SW 1271 (cell line): ENCODE results near the gene ESPNL.
"Not testable (repeated sequence)": the region's sequence is repeated elsewhere in the genome, so short reads cannot be mapped to it uniquely, and the experiment has no call there.

Source experiments
- DNase-seq, 2 experiments: peaks; one replicate each; lab custom pipeline; 2025; lab: John Stamatoyannopoulos, UW

ESPNL gene, protein sequence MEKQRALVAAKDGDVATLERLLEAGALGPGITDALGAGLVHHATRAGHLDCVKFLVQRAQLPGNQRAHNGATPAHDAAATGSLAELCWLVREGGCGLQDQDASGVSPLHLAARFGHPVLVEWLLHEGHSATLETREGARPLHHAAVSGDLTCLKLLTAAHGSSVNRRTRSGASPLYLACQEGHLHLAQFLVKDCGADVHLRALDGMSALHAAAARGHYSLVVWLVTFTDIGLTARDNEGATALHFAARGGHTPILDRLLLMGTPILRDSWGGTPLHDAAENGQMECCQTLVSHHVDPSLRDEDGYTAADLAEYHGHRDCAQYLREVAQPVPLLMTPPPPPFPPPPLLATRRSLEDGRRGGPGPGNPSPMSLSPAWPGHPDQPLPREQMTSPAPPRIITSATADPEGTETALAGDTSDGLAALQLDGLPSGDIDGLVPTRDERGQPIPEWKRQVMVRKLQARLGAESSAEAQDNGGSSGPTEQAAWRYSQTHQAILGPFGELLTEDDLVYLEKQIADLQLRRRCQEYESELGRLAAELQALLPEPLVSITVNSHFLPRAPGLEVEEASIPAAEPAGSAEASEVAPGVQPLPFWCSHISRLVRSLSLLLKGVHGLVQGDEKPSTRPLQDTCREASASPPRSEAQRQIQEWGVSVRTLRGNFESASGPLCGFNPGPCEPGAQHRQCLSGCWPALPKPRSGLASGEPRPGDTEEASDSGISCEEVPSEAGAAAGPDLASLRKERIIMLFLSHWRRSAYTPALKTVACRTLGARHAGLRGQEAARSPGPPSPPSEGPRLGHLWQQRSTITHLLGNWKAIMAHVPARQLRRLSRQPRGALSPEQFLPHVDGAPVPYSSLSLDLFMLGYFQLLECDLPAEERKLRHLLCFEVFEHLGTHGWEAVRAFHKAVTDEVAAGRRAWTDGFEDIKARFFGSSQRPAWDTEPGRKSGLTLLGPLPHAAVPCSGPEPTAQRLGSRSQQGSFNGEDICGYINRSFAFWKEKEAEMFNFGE

DNA sequence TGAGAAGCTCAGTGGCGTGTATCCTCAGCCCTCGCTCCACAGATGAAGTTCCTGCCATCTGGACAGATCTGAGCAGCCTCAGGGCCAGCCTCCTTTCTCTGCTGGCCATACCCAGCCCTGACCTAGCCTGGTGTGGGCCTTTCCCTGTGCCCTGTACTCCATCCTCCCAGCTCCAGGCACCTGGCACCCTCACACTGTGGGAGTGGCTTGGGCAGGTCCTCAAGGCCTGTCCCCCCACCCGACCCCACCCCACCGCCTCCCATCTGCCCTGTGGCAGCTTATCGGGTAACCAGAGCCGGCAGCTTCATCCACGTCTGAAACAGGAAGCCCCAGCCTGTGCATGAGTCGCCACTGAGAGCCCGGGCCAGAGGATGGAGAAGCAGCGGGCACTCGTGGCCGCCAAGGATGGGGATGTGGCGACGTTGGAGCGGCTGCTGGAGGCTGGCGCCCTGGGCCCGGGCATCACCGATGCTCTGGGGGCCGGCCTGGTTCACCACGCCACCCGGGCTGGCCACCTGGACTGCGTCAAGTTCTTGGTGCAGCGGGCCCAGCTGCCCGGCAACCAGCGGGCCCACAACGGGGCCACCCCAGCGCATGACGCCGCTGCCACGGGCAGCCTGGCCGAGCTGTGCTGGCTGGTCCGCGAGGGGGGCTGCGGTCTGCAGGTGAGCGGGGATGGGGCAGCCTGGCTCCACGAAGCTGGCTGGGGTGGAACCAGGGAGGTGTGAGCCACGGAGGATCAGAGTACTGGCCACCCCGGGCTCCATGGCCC, at the start of gene ESPNL:
Gene ESPNL, plus strand, starts transcription at position 292 of the 772 bp plus-strand sequence. Its CDS starts 80 bp downstream, at position 372.
- no peak for DNase-seq

DNA sequence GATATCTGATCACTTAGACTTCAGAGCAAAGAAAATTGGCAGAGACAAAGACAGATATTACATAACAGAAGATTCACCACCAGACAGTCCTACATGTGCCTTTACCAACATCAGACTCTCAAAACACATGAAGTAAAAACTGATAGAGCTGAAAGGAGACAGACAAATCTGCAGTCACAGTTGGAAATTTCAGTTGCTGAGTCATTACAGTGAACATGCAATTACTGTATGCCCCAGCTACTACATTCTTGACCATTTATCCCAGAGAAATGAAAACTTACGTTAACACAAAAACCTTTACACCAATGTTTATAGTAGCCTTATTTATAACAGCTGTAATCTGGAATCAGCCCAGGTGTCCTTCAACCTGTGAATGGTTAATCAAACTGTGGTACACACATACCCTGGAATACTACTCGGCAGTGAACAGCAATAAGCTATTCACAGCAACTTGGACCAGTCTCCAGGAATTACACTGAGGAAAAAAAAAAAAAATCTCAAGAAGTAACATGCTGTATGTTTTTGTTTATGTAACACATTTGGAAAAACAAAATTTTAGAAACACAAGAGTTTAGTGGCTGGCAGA, 46.9 kb upstream of the ESPNL start:
- DNase-seq, result no peak

DNA sequence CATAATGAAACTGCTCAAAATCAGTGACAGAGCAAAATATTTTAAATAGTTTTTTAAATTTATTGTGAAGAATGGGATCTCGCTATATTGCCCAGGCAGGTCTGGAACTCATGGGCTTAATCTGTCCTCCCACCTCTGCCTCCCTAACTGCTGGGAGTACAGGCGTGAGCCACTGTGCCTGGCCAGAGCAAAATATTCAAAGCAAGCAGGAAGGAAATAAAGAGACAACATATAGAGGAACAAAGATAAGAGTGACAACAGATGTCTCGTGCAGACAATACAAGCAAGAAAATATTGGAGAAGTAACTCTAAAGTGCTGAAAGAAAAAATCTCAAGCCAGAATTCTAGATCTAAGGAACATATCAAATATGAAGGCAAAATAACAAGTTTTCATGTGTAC, 44.3 kb upstream of the ESPNL start:
- no peak for DNase-seq

DNA sequence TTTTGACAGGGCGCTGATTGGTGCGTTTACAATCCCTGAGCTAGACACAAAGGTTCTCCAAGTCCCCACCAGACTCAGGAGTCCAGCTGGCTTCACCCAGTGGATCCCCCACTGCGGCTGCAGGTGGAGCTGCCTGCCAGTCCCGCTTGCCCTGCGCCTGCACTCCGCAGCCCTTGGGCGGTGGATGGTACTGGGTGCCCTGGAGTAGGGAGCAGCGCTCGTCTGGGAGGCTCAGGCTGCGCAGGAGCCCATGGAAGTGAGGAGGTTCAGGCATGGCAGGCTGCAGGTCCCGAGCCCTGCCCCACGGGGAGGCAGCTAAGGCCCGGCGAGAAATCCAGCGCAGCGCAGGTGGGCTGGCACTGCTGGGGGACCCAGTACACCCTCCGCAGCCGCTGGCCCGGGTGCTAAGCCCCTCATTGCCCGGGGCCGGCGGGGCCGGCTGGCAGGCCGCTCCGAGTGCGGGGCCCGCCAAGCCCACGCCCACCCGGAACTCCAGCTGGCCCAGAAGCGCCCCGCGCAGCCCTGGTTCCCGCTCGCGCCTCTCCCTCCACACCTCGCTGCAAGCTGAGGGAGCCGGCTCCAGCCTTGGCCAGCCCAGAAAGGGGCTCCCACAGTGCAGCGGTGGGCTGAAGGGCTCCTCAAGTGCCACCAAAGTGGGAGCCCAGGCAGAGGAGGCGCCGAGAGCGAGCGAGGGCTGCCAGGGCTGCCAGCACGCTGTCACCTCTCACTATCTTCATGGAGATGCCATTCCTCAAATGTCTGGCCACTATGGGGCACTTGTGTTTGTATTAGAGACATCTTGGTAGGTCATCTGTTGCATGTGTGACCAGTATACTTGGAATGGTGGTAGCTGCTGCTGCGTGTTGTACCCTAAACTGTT, 42.2 kb upstream of the ESPNL start:
- not testable (repeated sequence) for DNase-seq

DNA sequence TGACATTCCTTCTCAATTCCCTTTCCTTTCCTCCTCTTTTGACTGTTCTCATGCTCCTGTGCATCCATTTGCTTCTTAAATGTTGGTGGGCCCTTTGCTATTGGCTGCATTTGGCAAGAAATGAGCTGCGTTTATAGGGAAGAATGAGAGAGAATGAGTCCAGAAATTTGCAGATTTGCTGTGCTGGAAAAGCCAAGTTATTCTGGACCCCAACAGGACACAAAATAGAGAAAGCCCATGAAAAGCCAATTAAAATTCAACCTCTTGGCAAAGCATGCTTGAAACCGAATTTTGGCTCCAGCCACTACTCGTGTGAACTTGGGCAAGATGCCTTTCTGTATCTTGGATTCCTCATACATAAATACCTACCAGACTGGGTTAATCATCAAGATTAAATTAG, 40.6 kb upstream of the ESPNL start:
- DNase-seq, result no peak

DNA sequence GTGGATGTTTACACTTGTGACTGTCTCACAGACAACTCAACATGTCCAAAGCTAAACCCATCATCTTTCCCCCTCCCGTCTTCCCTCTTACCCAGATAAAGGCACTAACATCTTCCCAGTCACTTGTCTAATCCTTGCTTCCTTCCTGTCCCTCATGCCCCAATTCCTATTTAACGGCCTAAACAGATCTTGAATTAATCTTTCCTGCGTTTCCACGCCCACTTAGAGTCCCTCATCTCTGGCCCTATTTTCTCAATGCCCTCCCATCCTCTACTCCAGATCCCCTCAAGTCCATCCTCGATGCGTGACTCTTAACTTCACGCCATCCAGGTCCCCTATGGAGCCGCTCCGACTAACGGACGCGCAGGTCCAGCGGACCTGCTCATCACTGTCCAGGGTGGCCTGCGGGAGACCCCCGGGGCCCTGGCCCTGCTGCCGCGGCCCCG, 40.0 kb upstream of the ESPNL start:
- DNase-seq, result peak in 1 of 2 experiments; percentile 47

DNA sequence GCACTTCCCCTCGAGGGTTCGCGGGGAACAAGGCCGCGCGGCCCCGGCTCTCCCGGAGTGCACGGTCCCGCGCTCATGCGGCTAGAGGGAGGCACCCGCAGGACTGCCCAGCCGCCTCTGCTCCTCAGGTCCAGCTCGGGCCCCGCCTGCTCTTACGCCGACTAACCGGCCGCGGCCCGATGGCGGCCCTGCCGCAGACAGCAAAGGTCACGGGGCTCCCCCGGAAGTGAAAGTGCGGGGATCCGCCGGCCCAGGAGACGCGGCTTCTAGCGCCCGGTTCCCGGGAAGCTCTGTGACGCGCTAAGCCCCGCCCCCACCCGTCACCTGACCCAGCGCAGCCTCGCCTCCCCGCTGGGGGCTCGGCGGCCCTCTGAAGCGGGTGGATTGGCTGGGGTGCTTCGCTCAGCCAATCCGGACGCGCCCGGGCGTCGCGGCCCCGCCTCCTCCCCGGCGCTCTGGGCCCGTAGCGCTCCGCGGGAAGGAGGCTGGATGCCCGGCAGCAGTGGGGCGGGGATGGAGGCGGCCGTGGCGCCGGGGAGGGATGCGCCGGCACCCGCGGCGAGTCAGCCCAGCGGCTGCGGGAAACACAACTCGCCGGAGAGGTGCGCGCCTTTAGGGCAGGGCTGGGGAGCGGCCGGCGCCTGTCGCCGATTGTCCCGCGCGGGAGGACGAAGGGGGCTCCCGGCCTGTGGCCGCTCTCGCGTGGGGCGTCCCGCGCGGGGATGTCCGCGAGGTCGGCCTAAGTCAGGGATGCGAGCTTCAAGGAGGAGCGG, 39.4 kb upstream of the ESPNL start, which contains the start of gene SCLY:
Gene SCLY, plus strand, starts transcription at position 460 of the 773 bp plus-strand sequence. Its CDS starts 54 bp downstream, at position 514.
- peak; percentile 92 to 95 for DNase-seq

DNA sequence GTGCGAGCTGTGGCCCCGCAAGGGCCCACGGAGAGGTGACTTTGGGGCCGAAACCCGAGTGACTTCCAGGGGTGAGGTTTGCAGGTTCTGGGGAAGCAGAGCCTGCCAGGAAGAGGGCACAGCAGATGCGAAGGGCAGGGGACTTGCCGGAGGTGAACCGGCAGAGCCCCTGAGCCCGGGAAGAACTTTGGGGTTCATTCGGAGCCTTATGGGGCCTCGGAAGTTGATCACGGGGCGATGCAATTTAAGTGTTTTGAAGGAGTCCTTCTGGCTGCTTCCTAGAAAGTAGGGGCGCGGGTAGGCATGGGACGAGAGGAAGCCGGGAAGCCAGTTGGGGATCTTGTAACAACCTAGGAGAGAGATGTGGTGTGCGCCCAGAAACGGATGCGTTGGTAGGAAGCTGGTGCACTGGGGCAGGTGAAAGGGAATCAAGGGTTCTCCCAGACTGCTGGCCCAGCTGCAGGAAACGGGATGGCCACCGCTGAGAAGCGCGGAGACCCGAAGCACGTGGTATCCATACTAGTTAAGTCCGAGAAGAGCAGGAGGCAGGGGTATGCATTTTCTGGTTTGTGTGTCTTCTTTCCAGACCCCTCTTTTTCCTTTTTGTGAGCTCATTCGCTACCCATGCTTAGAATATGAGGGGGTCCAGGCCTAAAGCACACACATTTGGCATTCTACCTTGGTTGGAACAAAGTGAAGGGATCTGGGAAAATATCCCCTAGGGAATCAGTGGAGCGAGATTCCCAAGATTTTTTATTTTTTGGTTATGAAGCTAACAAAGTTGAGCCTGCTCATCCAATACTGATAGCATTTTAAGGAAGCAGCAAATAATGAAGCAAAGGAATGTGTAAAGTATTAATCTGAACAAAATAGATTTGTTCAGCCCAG, 38.6 kb upstream of the ESPNL start:
- DNase-seq, result peak; percentile 6 to 53

DNA sequence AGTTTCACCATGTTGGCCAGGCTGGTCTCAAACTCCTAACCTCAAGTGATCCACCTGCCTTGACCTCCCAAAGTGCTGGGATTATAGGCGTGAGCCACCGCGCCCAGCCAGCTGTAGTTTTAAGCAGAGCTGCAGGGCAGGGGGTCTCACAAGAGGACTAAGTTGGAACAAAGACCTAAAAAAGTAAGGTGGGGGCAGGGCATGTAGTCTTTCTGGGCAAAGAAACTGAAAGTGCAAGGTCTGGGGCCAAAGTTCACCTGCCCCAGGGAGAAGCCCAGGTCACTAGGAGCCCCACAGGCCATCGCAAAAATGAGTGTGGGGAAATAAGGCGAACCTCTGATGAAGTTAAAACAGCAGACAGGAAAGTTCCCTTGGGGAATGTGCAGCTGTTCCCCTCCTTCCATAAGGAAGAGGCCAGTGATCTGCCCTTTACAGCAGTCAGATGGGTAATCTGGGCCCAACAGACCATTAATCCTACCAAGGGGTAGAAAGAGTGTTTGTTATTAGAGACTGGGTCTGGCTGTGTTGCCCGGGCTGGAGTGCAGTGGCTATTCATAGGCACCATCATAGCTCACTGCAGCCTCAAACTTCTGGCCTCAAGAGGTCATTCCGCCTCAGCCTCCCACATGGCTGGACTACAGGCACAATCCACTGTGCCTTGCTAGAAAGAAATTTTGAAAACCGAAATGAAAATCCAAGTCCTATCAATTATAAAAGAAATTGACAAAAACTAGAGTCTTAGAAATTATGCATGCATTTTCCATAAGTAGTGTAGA, 36.5 kb upstream of the ESPNL start:
- DNase-seq, result no peak

DNA sequence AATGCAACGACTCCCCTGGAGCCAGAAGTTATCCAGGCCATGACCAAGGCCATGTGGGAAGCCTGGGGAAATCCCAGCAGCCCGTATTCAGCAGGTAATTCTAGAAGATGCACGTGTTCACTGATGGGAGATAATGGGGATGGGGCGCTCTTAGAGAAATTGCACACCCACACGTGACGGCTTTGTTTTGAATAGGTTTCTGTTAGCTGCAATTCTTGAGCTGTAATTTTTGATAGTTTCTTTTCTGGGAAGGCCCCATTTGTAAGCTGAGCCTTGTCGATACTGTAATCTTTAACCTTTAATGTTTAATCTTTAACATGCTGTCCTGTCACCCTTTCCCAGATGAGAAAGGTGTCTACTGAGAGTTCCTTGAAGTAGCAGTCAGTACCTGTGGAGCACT, 35.8 kb upstream of the ESPNL start:
- no peak for DNase-seq

DNA sequence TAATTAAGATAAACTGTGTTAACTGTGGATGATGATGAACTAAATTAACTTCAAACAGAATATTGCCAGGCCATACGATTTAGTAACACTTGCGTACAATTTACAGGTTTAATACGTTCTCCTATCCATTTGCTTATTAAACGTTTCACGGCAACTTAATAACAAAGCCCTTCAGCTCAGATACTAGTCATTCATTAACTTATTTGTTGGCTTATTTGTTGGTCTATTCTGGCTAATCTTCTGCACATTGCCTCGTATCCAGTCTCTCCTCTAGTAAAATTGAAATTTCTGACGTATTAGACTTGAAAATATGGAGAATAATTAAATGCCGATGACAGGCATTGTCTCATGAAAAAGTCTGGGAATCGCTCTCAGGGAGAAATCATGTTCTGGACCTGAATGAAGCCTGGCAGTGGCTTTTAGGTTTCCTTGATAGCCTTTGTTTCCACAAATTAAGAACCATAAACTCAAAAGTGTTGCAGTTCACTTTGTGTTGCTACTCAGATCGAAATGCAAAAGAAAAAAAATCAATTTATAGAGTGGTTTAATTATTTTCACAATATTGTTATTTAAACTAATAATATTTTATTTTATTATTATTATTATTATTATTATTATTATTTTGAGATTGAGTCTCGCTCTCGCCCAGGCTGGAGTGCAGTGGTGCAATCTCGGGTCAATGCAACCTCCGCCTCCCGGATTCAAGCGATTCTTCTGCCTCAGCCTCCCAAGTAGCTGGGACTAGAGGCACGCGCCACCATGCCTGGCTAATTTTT, 34.9 kb upstream of the ESPNL start:
- no peak for DNase-seq

DNA sequence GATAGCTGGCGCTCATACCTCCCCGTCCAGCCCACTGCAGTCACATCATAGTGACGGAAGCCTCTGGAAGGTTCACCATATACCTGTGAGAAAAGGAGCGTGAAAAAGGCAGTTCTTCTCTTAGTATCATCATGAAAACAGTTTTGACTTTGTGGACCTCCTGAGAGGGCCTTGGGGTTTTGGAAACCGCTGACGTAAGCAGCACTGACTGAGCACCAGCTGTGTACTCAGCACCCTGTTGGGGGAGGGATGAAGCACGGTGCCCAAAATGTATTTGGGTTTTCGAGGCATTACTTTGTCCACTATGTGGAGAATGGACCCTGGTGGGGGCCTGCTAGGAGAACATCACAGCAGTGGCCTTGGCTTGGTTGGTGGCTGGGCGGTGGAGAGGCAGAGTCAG, 33.9 kb upstream of the ESPNL start:
- no peak for DNase-seq

DNA sequence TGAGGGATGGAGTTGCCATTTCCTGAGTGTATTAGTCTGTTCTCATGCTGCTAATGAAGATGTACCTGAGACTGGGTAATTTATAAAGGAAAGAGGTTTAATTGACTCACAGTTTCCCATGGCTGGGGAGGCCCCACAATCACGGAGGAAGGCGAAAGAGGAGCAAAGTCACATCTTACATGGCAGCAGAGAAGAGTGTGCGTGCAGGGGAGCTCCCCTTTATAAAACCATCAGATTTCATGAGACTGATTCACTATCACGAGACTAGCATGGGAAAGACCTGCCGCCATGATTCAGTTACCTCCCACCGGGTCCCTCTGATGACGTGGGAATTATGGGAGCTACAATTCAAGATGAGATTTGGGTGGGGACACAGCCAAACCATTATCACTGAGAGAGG, 33.4 kb upstream of the ESPNL start:
- DNase-seq, result not testable (repeated sequence)

DNA sequence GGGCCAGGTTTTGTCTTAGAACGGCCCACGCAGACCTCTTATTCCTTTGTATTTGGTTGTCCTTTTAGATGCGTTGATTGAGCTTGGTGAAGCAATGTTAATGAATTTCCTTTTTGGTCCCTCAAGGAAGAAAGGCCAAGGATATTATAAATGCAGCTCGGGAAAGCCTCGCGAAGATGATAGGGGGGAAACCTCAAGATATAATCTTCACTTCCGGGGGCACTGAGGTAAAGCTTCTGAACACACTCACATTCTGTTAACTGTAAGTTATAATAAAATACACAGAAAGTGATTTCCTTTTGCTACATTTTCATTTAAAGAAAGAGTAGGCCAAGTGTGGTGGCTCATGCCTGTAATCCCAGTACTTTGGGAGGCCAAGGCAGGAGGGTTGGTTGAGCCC, 32.2 kb upstream of the ESPNL start:
- DNase-seq, result no peak

DNA sequence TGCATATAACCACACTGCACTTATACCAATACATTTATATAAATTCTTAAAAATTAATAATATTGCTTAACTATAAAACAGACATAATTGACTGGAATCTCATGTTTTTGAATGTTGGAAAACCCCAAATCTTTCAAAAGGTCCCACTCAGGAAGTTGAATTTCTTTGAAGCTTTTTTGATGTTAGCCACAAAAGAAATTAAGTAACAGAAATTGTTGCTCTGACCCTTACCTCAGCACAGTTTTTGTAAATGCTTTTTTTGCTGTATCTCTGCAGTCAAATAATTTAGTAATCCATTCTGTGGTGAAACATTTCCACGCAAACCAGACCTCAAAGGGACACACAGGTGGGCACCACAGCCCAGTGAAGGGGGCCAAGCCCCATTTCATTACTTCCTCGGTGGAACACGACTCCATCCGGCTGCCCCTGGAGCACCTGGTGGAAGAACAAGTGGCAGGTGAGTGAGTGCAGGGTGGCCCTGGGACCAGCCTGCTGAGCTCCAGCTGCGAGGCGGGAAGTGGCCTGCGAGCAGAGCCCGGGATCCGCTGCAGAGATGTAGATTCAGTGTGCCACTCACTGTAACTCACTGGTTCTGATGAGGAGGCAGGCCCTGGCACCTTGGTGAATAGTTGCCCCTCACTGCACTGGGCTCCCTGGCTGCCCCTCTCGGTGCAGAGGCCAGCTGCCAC, 31.0 kb upstream of the ESPNL start:
- DNase-seq, result no peak

DNA sequence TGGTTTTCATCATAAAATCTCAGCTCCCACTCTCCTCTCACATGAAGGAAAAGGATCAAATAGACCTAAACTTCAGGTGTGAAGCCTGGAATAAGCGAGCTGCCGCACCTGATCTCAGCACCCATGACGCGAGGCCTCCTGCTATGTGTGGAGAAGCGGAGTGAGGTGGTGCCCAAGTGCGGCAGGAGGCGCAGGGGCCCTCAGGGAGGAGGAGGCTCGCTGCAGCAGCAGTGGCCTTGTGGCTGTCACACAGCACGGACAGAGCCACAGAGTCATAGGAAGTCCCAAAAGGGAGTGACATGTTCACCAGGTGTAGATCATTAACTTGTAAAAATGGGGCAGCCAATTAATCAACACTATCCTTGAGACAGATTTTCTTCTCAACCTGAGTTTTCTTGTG, 30.3 kb upstream of the ESPNL start:
- DNase-seq, result no peak
